Effector CD4-positive, alpha-beta T cell (primary cell): ENCODE data around the gene IRF2BPL.

ENCODE experiments used
- DNase-seq: peaks from one replicate; pipeline ENCODE4 v3.0.0-alpha.2; 2020

IRF2BPL gene

DNA sequence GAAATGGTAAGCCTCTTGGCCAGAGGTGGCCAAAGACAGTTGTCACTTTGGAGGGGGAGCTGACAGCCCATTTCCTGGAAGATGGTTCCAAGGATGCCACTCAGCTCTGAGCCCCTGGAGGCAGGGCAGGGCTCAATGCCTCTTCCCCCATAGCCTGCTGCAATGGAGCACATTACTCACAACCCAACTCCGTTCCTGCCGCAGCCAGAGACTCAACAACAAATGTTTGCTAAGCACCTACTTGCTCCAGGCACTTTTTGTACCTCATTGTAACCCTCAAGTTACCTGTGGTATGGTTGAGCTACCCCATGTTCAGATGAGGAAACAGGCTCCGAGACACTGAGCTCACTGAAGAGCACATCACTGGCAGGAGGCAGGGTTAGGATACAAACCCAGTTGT lies 19.5 kb downstream of the IRF2BPL start:
- DNase-seq, result no peak

DNA sequence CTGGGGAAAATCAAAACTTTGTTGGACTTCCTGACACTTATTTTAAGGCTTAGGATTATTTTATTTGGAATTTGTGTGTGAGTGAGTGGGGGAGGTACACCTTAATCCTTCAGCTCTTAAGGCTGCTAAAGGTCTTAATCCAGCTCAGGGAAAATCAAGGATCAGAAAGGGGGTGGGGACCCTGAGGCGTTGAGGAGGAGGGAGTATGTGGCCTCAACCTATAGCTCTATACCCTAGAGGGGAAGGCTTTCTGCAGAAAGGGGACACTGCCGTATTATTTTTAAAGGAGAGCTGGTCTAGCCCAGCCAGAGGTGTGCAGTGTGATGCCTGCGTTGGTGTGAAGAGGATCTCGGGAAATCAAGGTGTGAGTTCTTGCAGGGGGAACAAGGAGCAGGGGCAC lies 20.0 kb downstream of the IRF2BPL start:
- no peak for DNase-seq

- DNase-seq, result no peak
Measured at GRCh38 chr14:77007975-77008421, 20.5 kb downstream of the IRF2BPL start.

DNA sequence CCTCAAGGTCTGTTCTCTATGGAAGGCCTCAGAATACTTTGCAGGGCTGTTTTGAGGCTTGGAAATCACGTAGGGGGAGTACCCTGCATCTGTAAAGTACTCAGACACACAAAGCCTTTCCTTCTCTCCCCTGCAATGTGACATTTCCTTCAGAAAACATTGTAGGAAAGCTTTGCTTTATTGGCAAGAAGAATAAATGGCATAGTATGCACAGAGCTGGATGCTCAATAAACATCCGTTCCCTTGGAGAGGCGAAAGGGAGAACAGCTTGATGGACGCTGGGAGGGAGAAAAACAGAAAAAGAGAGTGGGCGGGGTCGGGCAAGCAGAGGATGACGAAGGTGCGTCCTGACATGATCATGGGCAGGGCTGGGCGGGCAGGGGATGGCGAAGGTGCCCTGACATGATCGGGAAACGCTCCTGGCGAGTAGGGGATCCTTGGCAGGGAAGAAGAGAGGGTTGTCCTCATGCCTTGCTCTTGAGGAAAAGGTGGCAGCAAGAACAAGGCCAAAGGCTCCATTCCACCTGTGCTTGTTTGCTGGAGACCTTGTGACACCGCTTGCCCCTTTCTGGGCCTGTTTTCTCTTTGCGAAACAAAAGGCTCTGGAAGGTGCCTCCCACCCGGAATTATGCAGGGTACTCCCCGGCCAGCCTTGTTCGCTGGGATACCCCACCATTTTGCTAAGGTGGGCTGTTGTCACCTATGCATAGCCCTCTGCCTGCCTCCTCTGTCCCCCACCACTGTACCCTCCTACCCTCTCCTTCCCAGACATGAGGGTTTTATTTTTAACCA lies 21.1 kb downstream of the IRF2BPL start:
- DNase-seq, result no peak

DNA sequence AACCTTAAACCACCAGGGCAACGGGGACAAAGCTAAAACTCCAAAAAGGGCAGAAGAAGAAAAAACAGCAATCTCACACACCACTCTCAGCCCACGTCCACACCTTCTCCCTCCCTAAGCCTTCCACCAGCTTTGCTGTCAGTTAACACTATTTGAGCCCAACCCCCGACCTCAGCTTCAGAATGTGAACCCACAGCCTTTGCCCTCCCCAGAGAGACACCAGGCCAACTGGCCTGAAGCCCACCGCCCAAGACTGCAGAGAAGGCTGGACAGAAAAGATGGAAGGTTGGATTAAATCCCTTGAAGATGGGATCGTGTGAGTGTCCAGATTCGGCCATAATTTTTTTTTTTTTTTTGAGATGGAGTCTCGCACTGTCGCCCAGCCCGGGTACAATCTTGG lies 22.4 kb downstream of the IRF2BPL start:
- DNase-seq, result no peak

DNA sequence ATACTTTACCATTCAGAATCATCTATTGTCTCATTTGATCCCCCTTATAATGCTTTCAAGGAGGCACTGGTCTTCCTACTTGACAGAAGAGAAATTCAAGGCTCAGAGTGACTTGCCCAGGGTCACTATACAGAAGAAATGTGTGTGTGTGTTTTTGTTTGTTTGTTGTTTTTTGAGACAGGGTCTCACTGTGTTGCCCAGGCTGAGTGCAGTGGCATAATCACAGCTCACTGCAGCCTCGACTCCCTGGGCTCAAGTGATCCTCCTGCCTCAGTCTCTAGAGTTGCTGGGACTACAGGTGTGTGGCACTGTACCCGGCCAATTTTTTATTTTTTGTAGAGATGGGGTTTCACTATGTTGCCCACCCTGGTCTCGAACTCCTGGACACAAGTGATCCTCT lies 22.9 kb downstream of the IRF2BPL start:
- DNase-seq, result no peak

- DNase-seq, result no peak
Measured at GRCh38 chr14:77004711-77005460, 23.6 kb downstream of the IRF2BPL start.

DNA sequence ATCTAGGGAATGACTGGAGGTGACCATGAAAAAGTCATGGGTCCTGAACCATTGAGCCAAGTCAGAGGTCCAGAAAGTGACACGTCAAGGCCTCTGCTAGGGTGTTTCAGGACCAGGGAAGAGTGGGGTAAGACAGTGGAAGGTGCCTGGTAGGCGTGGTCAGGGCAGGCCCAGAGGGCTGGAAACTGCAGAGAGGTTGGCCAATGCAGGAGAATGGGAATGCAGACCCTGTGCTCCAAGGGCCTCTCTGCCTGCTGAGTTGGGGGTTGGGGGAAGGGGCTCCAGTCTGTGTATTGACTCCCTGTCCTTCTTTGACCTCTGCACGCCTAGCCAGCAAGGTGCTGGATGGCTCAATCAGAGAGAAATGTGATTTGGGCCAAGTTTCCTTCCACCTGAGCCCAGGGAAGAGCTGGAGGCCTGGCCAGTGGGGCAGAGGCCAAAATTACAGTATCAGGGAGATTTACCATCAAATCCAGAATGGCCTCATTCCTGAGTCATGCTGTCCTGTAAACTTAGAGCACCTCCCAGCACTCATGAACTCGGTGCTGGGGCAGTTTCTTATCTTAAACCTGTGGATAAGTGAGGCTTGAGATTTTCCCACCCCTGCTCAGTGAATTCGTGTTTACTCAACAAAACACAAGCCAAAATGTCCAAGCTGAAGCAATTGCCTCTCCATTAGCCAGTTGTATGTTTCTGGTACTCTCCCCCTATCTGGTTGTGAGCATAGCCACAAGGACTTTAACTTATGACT lies 24.4 kb downstream of the IRF2BPL start:
- no peak for DNase-seq

DNA sequence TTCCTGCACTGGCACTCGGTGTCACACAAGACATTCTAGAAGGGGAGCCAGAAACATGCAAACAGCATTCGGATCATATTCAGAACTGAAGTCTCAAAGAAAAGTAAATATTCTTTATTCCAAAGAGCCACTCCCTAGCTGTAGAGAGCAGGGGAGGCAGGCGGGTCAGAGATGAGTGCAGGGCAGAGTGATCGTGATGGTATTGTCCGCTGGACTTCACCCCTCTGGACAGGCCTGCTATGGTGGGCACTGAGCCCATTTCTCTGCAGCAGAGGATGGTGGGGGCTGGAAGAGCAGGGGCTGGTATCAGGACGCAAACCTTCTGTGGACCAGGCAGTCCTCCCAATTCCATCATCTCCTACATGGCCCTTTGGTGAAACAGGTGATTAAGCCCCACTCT lies 25.6 kb downstream of the IRF2BPL start:
- DNase-seq, result no peak

DNA sequence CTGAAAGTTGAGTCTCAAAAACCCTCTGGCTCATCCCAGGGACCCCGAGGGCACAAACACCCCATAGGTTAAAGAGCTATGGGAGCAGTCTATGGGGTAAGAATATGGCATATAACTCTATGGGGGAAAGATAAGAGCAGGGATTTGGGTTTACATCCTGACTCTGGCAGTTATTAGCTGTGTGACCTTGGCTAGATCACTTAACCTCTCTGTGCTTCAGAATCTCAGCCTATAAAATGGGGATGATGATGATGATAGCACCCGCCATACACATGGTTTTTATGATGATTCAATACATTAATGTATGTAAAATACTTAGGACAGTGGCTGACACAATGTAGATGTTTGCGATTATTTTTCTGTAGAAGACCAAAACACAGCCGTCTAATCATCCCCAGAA lies 26.2 kb downstream of the IRF2BPL start:
- no peak for DNase-seq

GRCh38 chr14:77000340-77001270 lies 27.9 kb downstream of the IRF2BPL start:
- no peak for DNase-seq

DNA sequence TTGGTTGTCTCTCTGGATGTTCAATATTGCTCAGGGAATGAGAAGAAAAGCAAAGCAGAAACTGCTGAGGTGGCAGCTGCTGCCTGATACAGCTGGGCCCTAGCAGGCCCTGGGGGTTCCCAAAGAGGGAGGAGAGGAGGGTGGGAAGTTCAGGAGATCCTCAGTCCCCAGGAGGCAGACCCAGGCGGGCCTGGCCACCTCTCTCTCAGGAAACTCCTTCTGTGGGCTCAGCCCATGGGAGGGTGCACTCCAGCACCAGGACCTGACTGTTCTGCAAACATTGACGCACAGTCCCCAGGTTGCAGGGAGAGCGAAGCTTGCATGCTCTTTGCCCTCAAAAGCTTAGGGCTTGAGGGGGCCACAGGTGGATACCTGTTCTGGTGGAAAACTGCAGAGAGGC lies 29.6 kb downstream of the IRF2BPL start:
- DNase-seq, result no peak

GRCh38 chr14:76997257-76997970 lies 31.1 kb downstream of the IRF2BPL start:
- no peak for DNase-seq

DNA sequence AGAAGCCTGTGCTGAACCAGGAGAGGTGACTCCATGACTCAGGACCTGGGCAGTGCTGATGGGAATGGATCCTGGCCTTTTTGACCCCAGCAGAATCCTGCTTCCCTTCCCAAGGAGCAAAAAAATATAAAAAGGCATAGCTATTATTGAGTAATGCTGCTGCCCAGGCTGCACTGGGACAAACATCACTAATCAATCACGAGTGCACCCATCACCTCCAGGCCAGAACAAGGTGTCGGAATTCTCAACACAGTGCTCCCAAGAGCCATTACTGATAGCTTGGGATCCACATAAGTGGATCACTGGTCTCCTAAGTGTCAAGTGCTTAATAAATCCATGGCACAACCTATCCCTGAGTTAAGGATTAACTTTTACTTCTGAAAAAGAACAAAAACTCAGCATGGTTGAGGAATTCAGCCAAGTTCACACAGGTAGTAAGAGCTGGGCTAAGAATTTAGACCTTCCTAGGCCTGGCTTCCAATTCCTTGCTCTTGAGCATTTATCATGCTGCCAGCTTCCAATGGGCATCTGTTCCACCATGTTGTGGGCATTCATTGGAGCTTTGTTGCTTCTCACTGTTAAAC lies 31.9 kb downstream of the IRF2BPL start:
- no peak for DNase-seq

GRCh38 chr14:76995279-76996035 lies 33.1 kb downstream of the IRF2BPL start:
- no peak for DNase-seq

GRCh38 chr14:76993752-76994151 lies 34.8 kb downstream of the IRF2BPL start:
- DNase-seq, result no peak

DNA sequence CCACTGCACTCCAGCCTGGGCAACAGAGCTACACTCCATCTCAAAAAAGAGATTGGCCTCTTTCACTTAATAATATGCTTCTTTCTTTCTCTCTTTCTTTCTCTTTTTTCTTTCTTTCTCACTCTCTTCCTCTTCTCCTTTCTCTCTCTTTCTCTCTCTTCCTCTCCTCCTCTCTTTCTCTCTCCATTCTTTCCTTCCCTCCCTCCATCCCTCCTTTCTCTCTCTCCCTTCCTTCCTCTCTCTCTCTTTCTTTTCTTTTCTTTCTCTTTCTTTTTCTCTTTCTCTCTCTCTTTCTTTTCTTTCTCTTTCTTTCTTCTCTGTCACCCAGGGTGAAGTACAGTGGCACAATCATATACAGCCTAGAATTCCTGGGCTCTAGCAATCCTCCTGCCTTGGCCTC lies 38.4 kb downstream of the IRF2BPL start:
- DNase-seq, result no peak

- DNase-seq, result no peak
Measured at GRCh38 chr14:76987956-76988520, 40.5 kb downstream of the IRF2BPL start.

DNA sequence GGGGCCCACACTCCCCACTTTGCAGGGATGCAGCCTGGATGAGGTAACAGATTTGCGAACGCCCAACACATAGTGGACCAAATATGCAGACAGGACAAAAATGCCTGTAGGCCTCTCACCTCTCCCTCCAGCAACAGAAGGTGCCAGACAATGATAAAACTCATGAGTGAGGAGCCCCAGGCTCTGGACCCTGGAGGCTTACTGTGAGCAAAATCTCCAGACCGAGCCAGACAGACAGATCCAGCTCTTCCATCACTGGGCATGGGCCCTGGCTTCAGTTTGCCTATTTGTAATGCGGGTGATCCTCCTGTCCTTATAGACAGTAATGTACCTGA lies 42.3 kb downstream of the IRF2BPL start:
- no peak for DNase-seq

- no peak for DNase-seq
Measured at GRCh38 chr14:76985540-76986230, 42.8 kb downstream of the IRF2BPL start.
